ENCODE results near the gene ACAA1. TPM values are rescaled to one million over a fixed set of nuclear protein-coding genes. Genes with fewer than 3 reads are reported as not detected.

Gene ACAA1
- total and polyA plus RNA-seq, 2 experiments from 2014 or later: 21.4 to 26.6 TPM

DNA sequence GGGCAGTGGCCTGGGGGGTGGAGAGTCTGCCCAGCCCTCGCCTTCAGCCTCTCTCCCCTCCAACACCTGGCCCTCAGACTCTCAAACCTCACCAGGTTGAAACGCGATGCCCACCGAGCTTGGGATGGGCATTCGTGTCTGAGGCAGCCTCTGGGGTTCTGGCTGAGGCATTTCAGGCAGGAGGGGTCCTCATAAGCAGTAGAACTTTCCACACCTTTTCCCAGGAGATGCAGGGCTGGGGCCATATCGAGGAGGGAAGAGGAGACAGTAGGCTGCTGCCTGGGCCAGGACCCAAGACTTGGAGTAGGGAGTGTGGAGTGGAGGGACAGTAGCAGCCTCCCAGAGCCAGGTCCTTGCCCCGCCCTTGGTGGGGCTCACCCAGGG, 24.6 kb downstream of the ACAA1 start:
- Mint-ChIP-seq H3K9me3 (no peaks in the 10 kb centered on the region), H3K4me1 (no peaks in the 10 kb centered on the region), H3K27me3 (ENCODE audit: insufficient read depth, low read depth, poor library complexity) (peaks cover 16% of the 10 kb centered on the region), H3K36me3 (ENCODE audit: low read depth) (no peaks in the 10 kb centered on the region), H3K4me3 (no peak overlapping the region), H3K27ac (no peak overlapping the region)
- H3K9me2 ChIP-seq (ENCODE audit: insufficient read depth): no peaks in the 10 kb centered on the region
- no peaks in the 10 kb centered on the region for H3K27me3 ChIP-seq (ENCODE audit: insufficient read depth)
- no peaks in the 10 kb centered on the region for H3F3A ChIP-seq (replicated peaks; ENCODE audit: low read depth)
- H3K79me2 ChIP-seq (replicated peaks; ENCODE audit: insufficient read depth): no peaks in the 10 kb centered on the region
- no peak overlapping the region for H2AFZ ChIP-seq
- H3K4me1 ChIP-seq (ENCODE audit: insufficient read depth): no peaks in the 10 kb centered on the region
- no peaks in the 10 kb centered on the region for H3K36me3 ChIP-seq (ENCODE audit: insufficient read depth)
- no peak for ATAC-seq
- H3K4me2 ChIP-seq: no peak overlapping the region
- DNase-seq (ENCODE audit: low spot score): no peak
- H3K27ac ChIP-seq (ENCODE audit: low read depth): no peak overlapping the region
- no peak overlapping the region for H3K4me3 ChIP-seq
- TF ChIP-seq, protein P1, sequence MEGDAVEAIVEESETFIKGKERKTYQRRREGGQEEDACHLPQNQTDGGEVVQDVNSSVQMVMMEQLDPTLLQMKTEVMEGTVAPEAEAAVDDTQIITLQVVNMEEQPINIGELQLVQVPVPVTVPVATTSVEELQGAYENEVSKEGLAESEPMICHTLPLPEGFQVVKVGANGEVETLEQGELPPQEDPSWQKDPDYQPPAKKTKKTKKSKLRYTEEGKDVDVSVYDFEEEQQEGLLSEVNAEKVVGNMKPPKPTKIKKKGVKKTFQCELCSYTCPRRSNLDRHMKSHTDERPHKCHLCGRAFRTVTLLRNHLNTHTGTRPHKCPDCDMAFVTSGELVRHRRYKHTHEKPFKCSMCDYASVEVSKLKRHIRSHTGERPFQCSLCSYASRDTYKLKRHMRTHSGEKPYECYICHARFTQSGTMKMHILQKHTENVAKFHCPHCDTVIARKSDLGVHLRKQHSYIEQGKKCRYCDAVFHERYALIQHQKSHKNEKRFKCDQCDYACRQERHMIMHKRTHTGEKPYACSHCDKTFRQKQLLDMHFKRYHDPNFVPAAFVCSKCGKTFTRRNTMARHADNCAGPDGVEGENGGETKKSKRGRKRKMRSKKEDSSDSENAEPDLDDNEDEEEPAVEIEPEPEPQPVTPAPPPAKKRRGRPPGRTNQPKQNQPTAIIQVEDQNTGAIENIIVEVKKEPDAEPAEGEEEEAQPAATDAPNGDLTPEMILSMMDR (conservative IDR thresholded peaks at IDR 0.05; ENCODE audit: low read depth in 2 of 2): no peak
- TF ChIP-seq EZH2phosphoT487 (IDR thresholded peaks at IDR 0.05; ENCODE audit: unreplicated experiment): no peak
- H4K20me1 ChIP-seq (replicated peaks; ENCODE audit: insufficient read depth): no peaks in the 10 kb centered on the region; the same call in 1 of the 2 replicates

- H3K36me3 Mint-ChIP-seq (ENCODE audit: low read depth): no peaks in the 10 kb centered on the region
- H3K27me3 ChIP-seq (ENCODE audit: insufficient read depth): no peaks in the 10 kb centered on the region
- H3K4me3 Mint-ChIP-seq: no peak overlapping the region
- no peak for DNase-seq (ENCODE audit: low spot score)
- H3K4me1 ChIP-seq (ENCODE audit: insufficient read depth): no peaks in the 10 kb centered on the region
- no peaks in the 10 kb centered on the region for H3K79me2 ChIP-seq (replicated peaks; ENCODE audit: insufficient read depth)
- H3K27ac Mint-ChIP-seq: no peak overlapping the region
- no peaks in the 10 kb centered on the region for H3K9me2 ChIP-seq (ENCODE audit: insufficient read depth)
- no peaks in the 10 kb centered on the region for H3K9me3 Mint-ChIP-seq
- no peaks in the 10 kb centered on the region; the same call in 1 of the 2 replicates for H4K20me1 ChIP-seq (replicated peaks; ENCODE audit: insufficient read depth)
- no peaks in the 10 kb centered on the region for H3K4me1 Mint-ChIP-seq
- no peak for ATAC-seq
- H3F3A ChIP-seq (replicated peaks; ENCODE audit: low read depth): no peaks in the 10 kb centered on the region
- H3K36me3 ChIP-seq (ENCODE audit: insufficient read depth): no peaks in the 10 kb centered on the region
- H2AFZ ChIP-seq: no peak overlapping the region
- H3K27ac ChIP-seq (ENCODE audit: low read depth): no peak overlapping the region
- H3K4me3 ChIP-seq: no peak overlapping the region
- TF ChIP-seq REST (IDR thresholded peaks at IDR 0.05; ENCODE audit: unreplicated experiment) (no peak), POLR2AphosphoS5 (IDR thresholded peaks at IDR 0.05; ENCODE audit: low read depth) (no peak), ZNF331 (CRISPR knock-in tag; IDR thresholded peaks at IDR 0.05; ENCODE audit: low read depth) (no peak), JUNB (IDR thresholded peaks at IDR 0.05; ENCODE audit: unreplicated experiment) (no peak), EZH2phosphoT487 (IDR thresholded peaks at IDR 0.05; ENCODE audit: unreplicated experiment) (no peak)
- peaks cover 16% of the 10 kb centered on the region for H3K27me3 Mint-ChIP-seq (ENCODE audit: insufficient read depth, low read depth, poor library complexity)
- H3K4me2 ChIP-seq: no peak overlapping the region
Observed at GRCh38 chr3:38111696-38112377, 25.1 kb downstream of the ACAA1 start.

Measured in GM23338 (cell line).